Measurements from ENCODE around the gene ABO. TPM values are rescaled to one million over a fixed set of nuclear protein-coding genes. Genes with fewer than 3 reads are reported as not detected.
"Not testable (repeated sequence)": the region's sequence is repeated elsewhere in the genome, so short reads cannot be mapped to it uniquely, and the experiment has no call there.

ABO gene
- total RNA-seq, 1 experiment from 2014 or later, result 1.2 TPM

DNA sequence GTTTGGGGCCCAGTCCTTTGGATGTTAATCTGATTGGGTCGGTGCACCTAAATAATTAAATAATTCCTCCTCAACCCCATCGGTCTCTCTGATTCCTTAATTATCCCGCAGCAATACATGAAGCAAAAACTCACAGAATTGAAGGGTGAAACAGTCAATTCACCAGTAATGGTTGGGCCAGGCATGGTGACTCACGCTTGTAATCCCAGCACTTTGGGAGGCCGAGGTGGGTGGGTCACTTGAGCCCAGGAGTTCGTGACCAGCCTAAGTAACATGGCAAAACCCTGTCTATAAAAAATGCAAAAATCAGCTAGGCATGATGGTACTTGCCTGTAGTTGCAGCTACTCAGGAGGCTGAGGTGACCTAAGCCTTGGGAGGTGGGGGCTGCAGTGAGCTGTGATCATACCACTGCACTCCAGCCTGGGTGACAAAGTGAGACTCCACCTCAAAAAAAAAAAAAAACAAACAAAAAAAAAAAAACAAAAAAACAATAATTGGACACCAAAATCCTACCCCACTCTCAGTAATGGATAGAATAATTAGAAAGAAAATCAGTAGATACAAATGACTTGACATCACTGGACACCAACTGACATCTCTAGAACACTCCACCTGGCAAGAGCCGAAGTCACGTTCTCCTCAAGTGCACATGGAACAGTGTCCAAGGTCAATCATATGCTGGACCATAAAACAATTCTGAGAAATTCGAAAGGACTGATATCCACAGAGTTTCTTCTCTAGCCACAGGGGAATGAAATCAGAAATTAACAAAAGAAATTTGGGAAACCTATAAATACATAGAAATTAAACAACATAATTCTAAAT, 5.3 kb downstream of the ABO start:
- POLR2A ChIA-PET, result interaction anchor here (0.6 kb wide), 1 partner anchor 37 kb away, joined by 3 read pairs; no protein-coding TSS in a partner anchor
- Histone ChIP-seq H3K4me3 (replicated peaks in 1 of 2; ENCODE audit: low read depth in 1 of 2, low read length in 2 of 2) (no peak overlapping the region), H3K4me1 (ENCODE audit: control insufficient read depth in 1 of 2, insufficient read depth in 2 of 2, low read length in 2 of 2) (peaks cover 0 to 5% of the 10 kb centered on the region in 2 experiments; a peak in 1 of 4 replicates), H3K4me2 (ENCODE audit: low read length) (peak overlapping the region; percentile 19; the same call in 1 of the 2 replicates), H3K27me3 (ENCODE audit: insufficient read depth, low read length) (no peaks in the 10 kb centered on the region), H3K36me3 (ENCODE audit: control insufficient read depth in 1 of 2, insufficient read depth in 2 of 2, low read length in 2 of 2) (no peaks in the 10 kb centered on the region), H3K79me2 (ENCODE audit: insufficient read depth, low read length) (no peaks in the 10 kb centered on the region), H3K9me3 (ENCODE audit: control insufficient read depth in 1 of 2, insufficient read depth in 1 of 2, low read depth in 1 of 2, low read length in 2 of 2) (no peaks in the 10 kb centered on the region), H3K9ac (ENCODE audit: low read length) (no peak overlapping the region), H3K27ac (ENCODE audit: low read depth, low read length) (no peak overlapping the region), H4K20me1 (ENCODE audit: insufficient read depth) (no peaks in the 10 kb centered on the region), H2AFZ (ENCODE audit: low read depth, low read length, poor library complexity, severe bottlenecking) (no peak overlapping the region), H3K9me2 (ENCODE audit: insufficient read depth) (no peaks in the 10 kb centered on the region)
- ATAC-seq (no peak), DNase-seq (ENCODE audit: low read depth, low spot score) (no peak)
- intact Hi-C loops (cut with micrococcal nuclease), result no loop called here
- TF ChIP-seq SIN3A (IDR thresholded peaks at IDR 0.05; ENCODE audit: low read depth), result no peak
- TF ChIP-seq EZH2 (IDR thresholded peaks at IDR 0.05), result no peak
- no peak for TF ChIP-seq JUND (IDR thresholded peaks at IDR 0.05)
- TF ChIP-seq, protein P1, sequence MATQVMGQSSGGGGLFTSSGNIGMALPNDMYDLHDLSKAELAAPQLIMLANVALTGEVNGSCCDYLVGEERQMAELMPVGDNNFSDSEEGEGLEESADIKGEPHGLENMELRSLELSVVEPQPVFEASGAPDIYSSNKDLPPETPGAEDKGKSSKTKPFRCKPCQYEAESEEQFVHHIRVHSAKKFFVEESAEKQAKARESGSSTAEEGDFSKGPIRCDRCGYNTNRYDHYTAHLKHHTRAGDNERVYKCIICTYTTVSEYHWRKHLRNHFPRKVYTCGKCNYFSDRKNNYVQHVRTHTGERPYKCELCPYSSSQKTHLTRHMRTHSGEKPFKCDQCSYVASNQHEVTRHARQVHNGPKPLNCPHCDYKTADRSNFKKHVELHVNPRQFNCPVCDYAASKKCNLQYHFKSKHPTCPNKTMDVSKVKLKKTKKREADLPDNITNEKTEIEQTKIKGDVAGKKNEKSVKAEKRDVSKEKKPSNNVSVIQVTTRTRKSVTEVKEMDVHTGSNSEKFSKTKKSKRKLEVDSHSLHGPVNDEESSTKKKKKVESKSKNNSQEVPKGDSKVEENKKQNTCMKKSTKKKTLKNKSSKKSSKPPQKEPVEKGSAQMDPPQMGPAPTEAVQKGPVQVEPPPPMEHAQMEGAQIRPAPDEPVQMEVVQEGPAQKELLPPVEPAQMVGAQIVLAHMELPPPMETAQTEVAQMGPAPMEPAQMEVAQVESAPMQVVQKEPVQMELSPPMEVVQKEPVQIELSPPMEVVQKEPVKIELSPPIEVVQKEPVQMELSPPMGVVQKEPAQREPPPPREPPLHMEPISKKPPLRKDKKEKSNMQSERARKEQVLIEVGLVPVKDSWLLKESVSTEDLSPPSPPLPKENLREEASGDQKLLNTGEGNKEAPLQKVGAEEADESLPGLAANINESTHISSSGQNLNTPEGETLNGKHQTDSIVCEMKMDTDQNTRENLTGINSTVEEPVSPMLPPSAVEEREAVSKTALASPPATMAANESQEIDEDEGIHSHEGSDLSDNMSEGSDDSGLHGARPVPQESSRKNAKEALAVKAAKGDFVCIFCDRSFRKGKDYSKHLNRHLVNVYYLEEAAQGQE (IDR thresholded peaks at IDR 0.05; ENCODE audit: low read depth), result no peak
- TF ChIP-seq POLR2AphosphoS5 (IDR thresholded peaks at IDR 0.05; ENCODE audit: low read depth, low read length), result no peak
- TF ChIP-seq SRF (IDR thresholded peaks at IDR 0.05; ENCODE audit: low read depth), result no peak
- TF ChIP-seq ZBTB33 (IDR thresholded peaks at IDR 0.05; ENCODE audit: extremely low read depth, insufficient replicate concordance, low read length), result no peak
- CTCF ChIA-PET, result interaction anchor here (2.0 kb wide), 1 partner anchor 31 kb away, joined by 5 read pairs; no protein-coding TSS in a partner anchor
- no TSS peak for BruUV-seq (replicated peaks)
- RAD21 ChIA-PET (ENCODE audit: low non-redundant PET in 1 of 2, low total read pairs in 2 of 2, uncharacterized antibody in 2 of 2, unreplicated experiment in 2 of 2), result interaction anchor here in 1 of 2 experiments (0.6 kb wide), 1 partner anchor 248 kb away, joined by 3 read pairs; no protein-coding TSS in a partner anchor

DNA sequence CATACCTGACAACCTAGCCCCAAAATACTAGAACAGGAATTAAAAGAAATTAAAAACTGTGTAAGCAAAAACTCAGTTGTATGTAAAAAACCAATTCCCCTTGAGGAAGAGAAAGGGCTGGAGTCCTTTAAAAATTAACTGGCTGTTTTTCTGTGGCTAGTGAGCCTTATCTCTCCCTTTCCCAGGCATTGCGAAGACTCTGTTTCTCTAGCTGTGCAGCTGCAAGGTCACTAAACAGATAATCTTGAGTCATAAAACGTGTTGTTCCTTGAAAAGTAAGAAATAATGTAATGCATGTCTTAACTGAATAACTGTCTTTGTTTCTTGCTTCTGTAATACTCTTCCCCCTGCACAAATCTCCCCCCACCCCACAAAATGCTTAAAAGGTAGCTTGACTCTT, 5.9 kb downstream of the ABO start:
- CTCF ChIA-PET, result interaction anchor here (2.0 kb wide), 1 partner anchor 30 kb away, joined by 5 read pairs; no protein-coding TSS in a partner anchor
- H2AFZ ChIP-seq (ENCODE audit: low read depth, low read length, poor library complexity, severe bottlenecking); H3K36me3 ChIP-seq (ENCODE audit: control insufficient read depth in 1 of 2, insufficient read depth in 2 of 2, low read length in 2 of 2); H3K27me3 ChIP-seq (ENCODE audit: insufficient read depth, low read length); H3K79me2 ChIP-seq (ENCODE audit: insufficient read depth, low read length); DNase-seq (ENCODE audit: low read depth, low spot score); RAD21 ChIA-PET (ENCODE audit: low non-redundant PET in 1 of 2, low total read pairs in 2 of 2, uncharacterized antibody in 2 of 2, unreplicated experiment in 2 of 2); ATAC-seq; intact Hi-C loops (cut with micrococcal nuclease); H3K9ac ChIP-seq (ENCODE audit: low read length); H3K4me3 ChIP-seq (replicated peaks in 1 of 2; ENCODE audit: low read depth in 1 of 2, low read length in 2 of 2); H3K27ac ChIP-seq (ENCODE audit: low read depth, low read length); H3K9me2 ChIP-seq (ENCODE audit: insufficient read depth); H3K4me1 ChIP-seq (ENCODE audit: control insufficient read depth in 1 of 2, insufficient read depth in 2 of 2, low read length in 2 of 2); H3K9me3 ChIP-seq (ENCODE audit: control insufficient read depth in 1 of 2, insufficient read depth in 1 of 2, low read depth in 1 of 2, low read length in 2 of 2); H4K20me1 ChIP-seq (ENCODE audit: insufficient read depth); BruUV-seq (replicated peaks): not testable (repeated sequence)
- peak overlapping the region; percentile 19; the same call in 1 of the 2 replicates for H3K4me2 ChIP-seq (ENCODE audit: low read length)
- POLR2A ChIA-PET, result interaction anchor here (0.6 kb wide), 1 partner anchor 38 kb away, joined by 3 read pairs; no protein-coding TSS in a partner anchor

Measured in HCT116 (cell line).